LNCaP clone FGC (cell line): ENCODE measurements around the gene ZCCHC24.

ENCODE experiments used
- DNase-seq: peaks from one replicate; pipeline ENCODE4 v3.0.0-alpha.2; 2011; ENCODE audit warnings: low read depth
- H3K4me3 ChIP-seq: 2 replicates; pipeline ENCODE4 v1.5.1; 2011; ENCODE audit warnings: mild to moderate bottlenecking, low read depth, low read length, control low read depth
- CTCF ChIP-seq: IDR thresholded peaks from 2 replicates; pipeline ENCODE4 v1.5.1; 2012; ENCODE audit warnings: mild to moderate bottlenecking; ENCODE audit not compliant: control insufficient read depth, insufficient read depth; ENCODE audit errors: extremely low read depth

The ZCCHC24 gene

DNA sequence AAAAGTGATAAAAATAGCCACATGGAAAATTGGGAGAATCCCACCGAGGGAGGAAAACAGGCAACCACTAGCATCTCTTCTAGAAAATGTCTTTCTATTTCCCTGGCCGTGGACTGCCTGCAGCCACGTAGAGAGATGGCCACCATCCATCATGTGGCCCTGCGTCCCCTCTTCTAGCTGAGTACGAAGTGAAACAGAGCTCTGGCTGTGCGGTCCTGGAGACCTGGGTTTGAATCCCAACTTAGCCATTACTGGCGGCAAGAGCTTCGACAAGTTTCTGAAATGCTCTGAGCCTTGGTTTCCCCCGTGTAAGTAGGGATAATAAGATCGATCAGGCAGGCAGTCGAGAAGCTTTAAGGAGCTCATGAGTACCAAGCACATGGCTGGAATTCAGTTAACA lies 32.9 kb downstream of the ZCCHC24 start:
- no peak for TF ChIP-seq CTCF
- no peak for DNase-seq
- H3K4me3 ChIP-seq, result no peak overlapping the region

- H3K4me3 ChIP-seq, result no peak overlapping the region
- no peak for DNase-seq
- TF ChIP-seq CTCF, result no peak
Measured at GRCh38 chr10:79411546-79412495, 33.6 kb downstream of the ZCCHC24 start.

GRCh38 chr10:79410315-79411094 lies 34.9 kb downstream of the ZCCHC24 start:
- TF ChIP-seq CTCF, result no peak
- no peak for DNase-seq
- no peak overlapping the region for H3K4me3 ChIP-seq

- H3K4me3 ChIP-seq, result no peak overlapping the region
- DNase-seq, result no peak
- no peak for TF ChIP-seq CTCF
Measured at GRCh38 chr10:79409726-79410085, 35.7 kb downstream of the ZCCHC24 start.

GRCh38 chr10:79409038-79409725 lies 36.2 kb downstream of the ZCCHC24 start:
- no peak overlapping the region for H3K4me3 ChIP-seq
- TF ChIP-seq CTCF, result no peak
- peak; percentile 62 for DNase-seq

- no peak overlapping the region for H3K4me3 ChIP-seq
- no peak for TF ChIP-seq CTCF
- DNase-seq, result no peak
Measured at GRCh38 chr10:79407811-79408795, 37.3 kb downstream of the ZCCHC24 start.
